H1 (cell line): Measurements from ENCODE around the gene UFSP1. TPM values are rescaled to one million over a fixed set of nuclear protein-coding genes. Genes with fewer than 3 reads are reported as not detected.

Experiments
- CTCF ChIA-PET: fragments of 300-600 bp; sonication (Branson Sonifier 250); formaldehyde crosslinking; loops from one replicate; lab custom pipeline; 2021; ENCODE audit not compliant: partially characterized antibody; lab: Charles Lee
- POLR2A ChIA-PET: fragments of 300-600 bp; sonication (Branson Sonifier 250); formaldehyde crosslinking; loops from one replicate; lab custom pipeline; 2021; ENCODE audit warnings: inconsistent platforms; ENCODE audit not compliant: partially characterized antibody; lab: Charles Lee
- DNase-seq, 2 experiments: peaks; one replicate each; pipeline versions ENCODE4 v3.0.0 to v3.0.0-alpha.2; 2010 to 2022; ENCODE audit warnings: low spot score in 2 of 2, low read depth in 1 of 2, mixed read lengths in 1 of 2
- FAIRE-seq: peaks from 2 replicates; lab custom pipeline; 2011; peaks lifted over from hg19 to GRCh38; lab: Jason Lieb, UNC
- H2AFZ ChIP-seq: 2 replicates; pipeline ENCODE4 v1.8.1; 2012; ENCODE audit warnings: low read length, inconsistent platforms
- H2AK5ac ChIP-seq: 2 replicates; pipeline ENCODE4 v1.6.1; 2013; ENCODE audit warnings: low read depth, low read length
- H2BK120ac ChIP-seq: replicated peaks from 2 replicates; pipeline ENCODE3; 2013; ENCODE audit warnings: low read depth, low read length, inconsistent platforms
- H2BK12ac ChIP-seq: 2 replicates; pipeline ENCODE4 v1.6.1; 2013; ENCODE audit warnings: low read depth, low read length
- H2BK15ac ChIP-seq: 2 replicates; pipeline ENCODE4 v1.6.1; 2013; ENCODE audit warnings: low read length
- H2BK20ac ChIP-seq: 2 replicates; pipeline ENCODE4 v1.6.1; 2013; ENCODE audit warnings: low read length
- H2BK5ac ChIP-seq: 2 replicates; pipeline ENCODE4 v1.6.1; 2013; ENCODE audit warnings: low read depth, low read length
- H3K14ac ChIP-seq: 2 replicates; pipeline ENCODE4 v1.6.1; 2013; ENCODE audit warnings: inconsistent platforms; ENCODE audit not compliant: insufficient read length
- H3K18ac ChIP-seq: 2 replicates; pipeline ENCODE4 v1.6.1; 2013; ENCODE audit warnings: low read length; ENCODE audit errors: extremely low read depth
- H3K23ac ChIP-seq: 2 replicates; pipeline ENCODE4 v1.6.1; 2013; ENCODE audit warnings: inconsistent platforms; ENCODE audit not compliant: insufficient read length
- H3K23me2 ChIP-seq: 2 replicates; pipeline ENCODE4 v1.6.1; 2013; ENCODE audit warnings: low read depth, low read length
- H3K27ac ChIP-seq: 2 replicates; pipeline ENCODE4 v1.6.1; 2011; ENCODE audit warnings: low read depth, low read length, inconsistent platforms
- H3K27me3 ChIP-seq, 4 experiments: replicated peaks in 1 of 4; 1 replicate in 1 of 4; 2 replicates in 3 of 4; pipeline versions ENCODE4 v1.6.1 to v1.8.1; 2011 to 2013; ENCODE audit warnings: low read length in 3 of 4, mild to moderate bottlenecking in 3 of 4, inconsistent platforms in 2 of 4, mixed read lengths in 2 of 4, moderate library complexity in 1 of 4; ENCODE audit not compliant: control insufficient read depth in 3 of 4, insufficient read depth in 3 of 4; ENCODE audit errors: extremely low read depth in 1 of 4
- H3K36me3 ChIP-seq, 4 experiments: 2 replicates each; pipeline versions ENCODE4 v1.6.1 to v1.8.1; 2011 to 2013; ENCODE audit warnings: mild to moderate bottlenecking in 4 of 4, low read length in 3 of 4, moderate library complexity in 2 of 4, control low read depth in 1 of 4, inconsistent platforms in 1 of 4; ENCODE audit not compliant: insufficient read depth in 4 of 4, control insufficient read depth in 2 of 4
- H3K4ac ChIP-seq: replicated peaks from 2 replicates; pipeline ENCODE3; 2013; ENCODE audit warnings: low read length, low read depth, mixed read lengths, inconsistent platforms; ENCODE audit not compliant: insufficient read length
- H3K4me1 ChIP-seq, 4 experiments: replicated peaks in 1 of 4; 1 replicate in 1 of 4; 2 replicates in 3 of 4; pipeline versions ENCODE4 v1.6.1 to v1.8.1; 2011 to 2013; ENCODE audit warnings: low read length in 3 of 4, inconsistent platforms in 2 of 4, mixed read lengths in 1 of 4; ENCODE audit not compliant: insufficient read depth in 4 of 4, control insufficient read depth in 3 of 4
- H3K4me2 ChIP-seq, 2 experiments: 2 replicates each; pipeline versions ENCODE4 v1.6.1 to v1.8.1; 2011 to 2013; ENCODE audit warnings: low read depth in 2 of 2, low read length in 2 of 2, control low read depth in 1 of 2, inconsistent platforms in 1 of 2, mild to moderate bottlenecking in 1 of 2; ENCODE audit not compliant: insufficient read depth in 1 of 2
- H3K4me3 ChIP-seq, 4 experiments: fragments of 200-600, 300-600 bp in 1 of 4; sonication (generic), shearing (Covaris generic), sonication (Bioruptor Twin) in 1 of 4; 2 replicates each; pipeline versions ENCODE4 v1.5.1 to v1.8.1; 2011 to 2016; ENCODE audit warnings: low read length in 4 of 4, low read depth in 3 of 4, control low read depth in 2 of 4, inconsistent platforms in 2 of 4, mild to moderate bottlenecking in 2 of 4, mixed read lengths in 1 of 4, moderate library complexity in 1 of 4; ENCODE audit not compliant: insufficient read depth in 2 of 4; ENCODE audit errors: extremely low read depth in 1 of 4
- H3K56ac ChIP-seq: replicated peaks from 2 replicates; pipeline ENCODE3; 2013; ENCODE audit warnings: low read depth, mild to moderate bottlenecking, mixed read lengths, low read length, inconsistent platforms; ENCODE audit not compliant: insufficient read length
- H3K79me1 ChIP-seq: 2 replicates; pipeline ENCODE4 v1.6.1; 2013; ENCODE audit warnings: low read depth, low read length, control low read depth
- H3K79me2 ChIP-seq, 2 experiments: 2 replicates each; pipeline versions ENCODE4 v1.6.1 to v1.8.1; 2012 to 2013; ENCODE audit warnings: low read length in 2 of 2, mild to moderate bottlenecking in 2 of 2, inconsistent platforms in 1 of 2; ENCODE audit not compliant: insufficient read depth in 2 of 2, control insufficient read depth in 1 of 2
- H3K9ac ChIP-seq, 4 experiments: replicated peaks in 1 of 4; 1 replicate in 1 of 4; 2 replicates in 3 of 4; pipeline versions ENCODE4 v1.6.1 to v1.8.1; 2011 to 2013; ENCODE audit warnings: low read depth in 3 of 4, low read length in 3 of 4, control low read depth in 2 of 4, mild to moderate bottlenecking in 2 of 4, moderate library complexity in 2 of 4, inconsistent platforms in 1 of 4; ENCODE audit errors: extremely low read depth in 1 of 4
- H3K9me3 ChIP-seq, 2 experiments: 2 replicates each; pipeline versions ENCODE4 v1.6.1 to v1.8.1; 2012 to 2013; ENCODE audit warnings: mild to moderate bottlenecking in 2 of 2, moderate library complexity in 2 of 2, control low read depth in 1 of 2, inconsistent platforms in 1 of 2, low read depth in 1 of 2, low read length in 1 of 2, mixed read lengths in 1 of 2; ENCODE audit not compliant: insufficient read depth in 2 of 2
- H4K20me1 ChIP-seq, 2 experiments: replicated peaks in 1 of 2; 2 replicates each; pipeline versions ENCODE3 to v1.8.1; 2011 to 2013; ENCODE audit warnings: inconsistent platforms in 2 of 2, low read length in 2 of 2, mild to moderate bottlenecking in 1 of 2; ENCODE audit not compliant: insufficient read depth in 2 of 2, control insufficient read depth in 1 of 2
- H4K5ac ChIP-seq: 2 replicates; pipeline ENCODE4 v1.6.1; 2013; ENCODE audit warnings: low read length, low read depth, mixed read lengths, inconsistent platforms; ENCODE audit not compliant: insufficient read length
- H4K8ac ChIP-seq: 2 replicates; pipeline ENCODE4 v1.8.0; 2013; ENCODE audit warnings: mild to moderate bottlenecking, moderate library complexity, low read length, inconsistent platforms; ENCODE audit not compliant: insufficient read depth; ENCODE audit errors: extremely low read depth
- H4K91ac ChIP-seq: replicated peaks from 2 replicates; pipeline ENCODE3; 2013; ENCODE audit warnings: low read length, mixed read lengths, inconsistent platforms; ENCODE audit not compliant: insufficient read length
- WGBS, 2 experiments: shearing (Covaris generic) in 1 of 2; methylation state at CpG; one replicate each; pipeline versions ENCODE4 v1.1.6 to v1.1.7; 2013 to 2015; ENCODE audit warnings: low lambda C conversion rate in 2 of 2, mixed read lengths in 2 of 2, inconsistent platforms in 1 of 2, low coverage in 1 of 2, missing lambda C conversion rate in 1 of 2; ENCODE audit not compliant: insufficient replicate concordance in 2 of 2, insufficient coverage in 1 of 2, insufficient read length in 1 of 2; ENCODE audit errors: extremely low coverage in 1 of 2, missing lambda C conversion rate in 1 of 2; 5-methylcytosine and 5-hydroxymethylcytosine counted together
- polyA plus RNA-seq, 7 experiments: library from polyadenylated mRNA; depleted of rRNA in 3 of 7; stranded (reverse) in 5 of 7; unstranded in 2 of 7; fragments of >200 nt in 5 of 7; fragments of 200-250 nt in 2 of 7; gene quantifications; 1 replicate in 5 of 7; 2 replicates in 1 of 7; 4 replicates in 1 of 7; pipeline versions ENCODE4 v1.2.1 to v1.2.3, GENCODE V29; 2011 to 2013; ENCODE audit warnings: missing spikeins in 2 of 7, mixed read lengths in 2 of 7
- total RNA-seq: library from RNA; stranded (reverse); fragmentation: NEBNext Ultra II Directional; extraction: Animal tissue kit (Norgen Biotek cat#: 25700); gene quantifications from 2 replicates; pipeline ENCODE4 v1.2.1, GENCODE V29; 2021

UFSP1 gene
- total and polyA plus RNA-seq, 2 of the 8 experiments (the other 6 are each of a cell fraction or from before 2014, with no cell fraction given), result 1.6 to 4.3 TPM

DNA sequence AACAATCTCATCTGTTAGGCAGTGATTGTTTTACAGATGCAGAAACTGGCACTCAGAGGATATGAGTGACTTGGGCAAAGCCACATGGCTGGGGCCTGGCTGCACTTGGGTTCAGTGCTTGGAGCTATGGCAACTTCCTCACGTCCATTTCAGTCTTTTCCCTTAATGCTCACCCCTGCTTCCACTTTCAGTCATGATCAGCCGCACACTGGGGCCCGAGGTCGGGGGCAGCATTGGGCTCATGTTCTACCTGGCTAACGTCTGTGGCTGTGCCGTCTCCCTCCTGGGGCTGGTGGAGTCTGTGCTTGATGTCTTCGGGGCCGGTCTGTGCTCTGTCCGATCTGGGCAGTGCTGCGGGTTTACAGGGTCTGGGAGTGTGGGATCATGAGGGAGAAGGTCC, 34.0 kb downstream of the UFSP1 start:
- H3K4me2 ChIP-seq, result no peak overlapping the region
- peaks cover 0 to 7% (median 3%) of the 10 kb centered on the region in 4 experiments; a peak in 5 of 8 replicates for H3K36me3 ChIP-seq
- no peak overlapping the region for H3K4ac ChIP-seq
- ChIA-PET POLR2A (interaction anchor here (1.0 to 1.4 kb wide), 3 partner anchors 19 to 175 kb away, joined by 3 to 4 read pairs (median 3); partner anchors contain the start of gene SRRT), CTCF (interaction anchor here (0.5 to 13.9 kb wide), 10 partner anchors 9 to 406 kb away, joined by 3 to 215 read pairs (median 4); no protein-coding TSS in a partner anchor)
- H4K5ac ChIP-seq, result no peak overlapping the region
- no peak overlapping the region for H3K27ac ChIP-seq
- H3K79me2 ChIP-seq, result peaks cover 0 to 21% of the 10 kb centered on the region in 2 experiments; a peak in 1 of 4 replicates
- H3K23ac ChIP-seq, result no peak overlapping the region
- H3K9ac ChIP-seq, result no peak overlapping the region
- DNase-seq (no peak), FAIRE-seq (no peak)
- H3K23me2 ChIP-seq, result peaks cover 4% of the 10 kb centered on the region; the same call in 1 of the 2 replicates
- peaks cover 0 to 6% (median 0%) of the 10 kb centered on the region in 4 experiments; a peak in 1 of 7 replicates for H3K4me1 ChIP-seq
- H3K79me1 ChIP-seq, result peaks cover 12% of the 10 kb centered on the region
- no peaks in the 10 kb centered on the region for H3K27me3 ChIP-seq
- H2BK120ac ChIP-seq, result no peak overlapping the region
- no peak overlapping the region for H2BK15ac ChIP-seq
- no peaks in the 10 kb centered on the region for H3K9me3 ChIP-seq
- no peak overlapping the region for H2BK5ac ChIP-seq
- H3K56ac ChIP-seq, result no peak overlapping the region
- H4K20me1 ChIP-seq, result peaks cover 0 to 13% of the 10 kb centered on the region in 2 experiments
- H4K8ac ChIP-seq, result 0 out of 2 replicates have a peak overlapping the region, but pooled peaks have one; percentile 80
- no peak overlapping the region for H2AK5ac ChIP-seq
- H2BK12ac ChIP-seq, result no peak overlapping the region
- no peak overlapping the region for H4K91ac ChIP-seq
- H2BK20ac ChIP-seq, result no peak overlapping the region
- WGBS, 2 experiments, result 90% methylated on average over 10 of the region's 10 CpGs; no CpG with 5 or more reads in 1 of the 2 experiments
- H2AFZ ChIP-seq, result no peak overlapping the region
- H3K14ac ChIP-seq, result no peak overlapping the region
- H3K4me3 ChIP-seq, result no peak overlapping the region
- H3K18ac ChIP-seq, result no peak overlapping the region
